K562 (cell line): ENCODE data around the gene DENND10. TPM values are rescaled to one million over a fixed set of nuclear protein-coding genes. Genes with fewer than 3 reads are reported as not detected.

ENCODE experiments used
- ATAC-seq: fragments of 200-7000 bp; cut with Tn5 transposase; 3 replicates; pipeline ENCODE4 v1.9.1; 2020; ENCODE audit warnings: moderate library complexity
- BruUV-seq: library from RNA; stranded (reverse); fragments of 400-500 nt; replicated peaks from 2 replicates; lab custom pipeline; 2021; lab: Mats Ljungman, UMichigan
- CTCF ChIA-PET: fragments of 300-600 bp; formaldehyde crosslinking; extraction: SDS; loops from one replicate; lab custom pipeline; 2021; ENCODE audit warnings: low intra/inter-chr PET ratio; lab: Yijun Ruan, JAX
- POLR2A ChIA-PET: fragments of 300-600, 350-650 bp; sonication (Branson Sonifier 250); formaldehyde crosslinking; extraction: SDS; loops from one replicate; lab custom pipeline; 2021; ENCODE audit warnings: antibody characterized with exemption, inconsistent platforms; lab: Yijun Ruan, JAX
- DNase-seq, 4 experiments: peaks; one replicate each; pipeline versions ENCODE4 v3.0.0 to v3.0.0-alpha.2; 2011 to 2018; ENCODE audit warnings: low spot score in 3 of 4, mixed read lengths in 3 of 4; ENCODE audit errors: extremely low read depth in 1 of 4
- FAIRE-seq: peaks from 2 replicates; lab custom pipeline; 2011; peaks lifted over from hg19 to GRCh38; lab: Jason Lieb, UNC
- H2AFZ ChIP-seq: 2 replicates; pipeline ENCODE4 v1.6.0; 2011; ENCODE audit warnings: low read depth, low read length, control low read depth, inconsistent platforms
- H3K27ac ChIP-seq: fragments of 200-600 bp; 3 replicates; pipeline ENCODE4 v1.8.0; 2011; ENCODE audit warnings: low read depth, mild to moderate bottlenecking, control low read depth, inconsistent platforms, low read length, moderate library complexity, mixed read lengths; ENCODE audit errors: extremely low read depth
- H3K27me3 ChIP-seq, 2 experiments: fragments of 300-600 bp in 1 of 2; 2 replicates in 1 of 2; 3 replicates in 1 of 2; pipeline versions ENCODE4 v1.6.0 to v1.8.0; 2011; ENCODE audit warnings: inconsistent platforms in 2 of 2, low read length in 2 of 2, mild to moderate bottlenecking in 1 of 2, mixed read lengths in 1 of 2, moderate library complexity in 1 of 2; ENCODE audit not compliant: control insufficient read depth in 2 of 2, insufficient read depth in 2 of 2
- H3K36me3 ChIP-seq: fragments of 300-600 bp; 3 replicates; pipeline ENCODE4 v1.8.0; 2011; ENCODE audit warnings: mild to moderate bottlenecking, low read length, inconsistent platforms; ENCODE audit not compliant: control insufficient read depth, insufficient read depth
- H3K4me1 ChIP-seq, 2 experiments: fragments of 200-600 bp in 1 of 2; replicated peaks in 1 of 2; 2 replicates in 1 of 2; 3 replicates in 1 of 2; pipeline versions ENCODE4 v1.5.1 to v1.8.0; 2011; ENCODE audit warnings: inconsistent platforms in 2 of 2, low read length in 2 of 2, mild to moderate bottlenecking in 1 of 2, mixed read lengths in 1 of 2, moderate library complexity in 1 of 2; ENCODE audit not compliant: control insufficient read depth in 2 of 2, insufficient read depth in 2 of 2
- H3K4me2 ChIP-seq: 2 replicates; pipeline ENCODE4 v1.6.1; 2011; ENCODE audit warnings: low read length, control low read depth, inconsistent platforms, mixed read lengths; ENCODE audit not compliant: insufficient read depth
- H3K4me3 ChIP-seq: fragments of 200-600 bp; sonication (generic), shearing (Covaris generic); 2 replicates; pipeline ENCODE4 v1.5.1; 2016; ENCODE audit warnings: control low read depth, inconsistent platforms
- H3K79me2 ChIP-seq: fragments of 200-600 bp; 3 replicates; pipeline ENCODE4 v1.8.0; 2011; ENCODE audit warnings: low read length, inconsistent platforms; ENCODE audit not compliant: control insufficient read depth, insufficient read depth
- H3K9ac ChIP-seq, 2 experiments: 2 replicates each; pipeline versions ENCODE4 v1.6.0 to v1.6.1; 2011; ENCODE audit warnings: low read depth in 2 of 2, low read length in 2 of 2, control low read depth in 1 of 2, inconsistent platforms in 1 of 2, mild to moderate bottlenecking in 1 of 2, mixed read lengths in 1 of 2; ENCODE audit not compliant: insufficient read depth in 1 of 2
- H3K9me1 ChIP-seq: one replicate; pipeline ENCODE4 v1.6.0; 2011; ENCODE audit warnings: inconsistent platforms, mild to moderate bottlenecking, low read length, moderate library complexity; ENCODE audit not compliant: control insufficient read depth, insufficient read depth
- H3K9me3 ChIP-seq: replicated peaks from 2 replicates; pipeline ENCODE4 v1.5.1; 2011; ENCODE audit warnings: low read depth, low read length, inconsistent platforms; ENCODE audit not compliant: control insufficient read depth, insufficient read depth
- H4K20me1 ChIP-seq: replicated peaks from 2 replicates; pipeline ENCODE4 v1.6.1; 2011; ENCODE audit warnings: low read length, inconsistent platforms, mixed read lengths; ENCODE audit not compliant: control insufficient read depth, insufficient read depth
- CAMTA2 ChIP-seq: fragments of 250-450 bp; sonication (Bioruptor Pico); conservative IDR thresholded peaks from 2 replicates; pipeline ENCODE4 v1.5.1; 2022
- GTF2E2 ChIP-seq: fragments of 200-800 bp; sonication (Bioruptor generic); IDR thresholded peaks from 2 replicates; pipeline ENCODE4 v1.6.1; 2016; ENCODE audit warnings: missing genetic modification characterization, missing compliant biosample characterization
- GTF3C2 ChIP-seq: IDR thresholded peaks from 3 replicates; pipeline ENCODE4 v1.6.1; 2011; ENCODE audit warnings: borderline replicate concordance, mild to moderate bottlenecking, moderate library complexity; ENCODE audit not compliant: insufficient read length; ENCODE audit errors: extremely low read depth
- HNRNPUL1 ChIP-seq: fragments of 200-400 bp; formaldehyde crosslinking; IDR thresholded peaks from 2 replicates; pipeline ENCODE4 v1.6.1; 2017; ENCODE audit warnings: low read length
- MYBL2 ChIP-seq, 2 experiments: fragments of 450-650 bp in 1 of 2; sonication (generic) in 1 of 2; formaldehyde crosslinking in 1 of 2; IDR thresholded peaks; 2 replicates each; pipeline versions ENCODE4 v1.6.1 to v1.8.1; 2017 to 2022; ENCODE audit warnings: borderline replicate concordance in 1 of 2, inconsistent platforms in 1 of 2, low read depth in 1 of 2, mild to moderate bottlenecking in 1 of 2, missing genetic modification reagents in 1 of 2, moderate library complexity in 1 of 2
- NEUROD1 ChIP-seq: fragments of 150-350 bp; IDR thresholded peaks from 2 replicates; pipeline ENCODE4 v1.6.1; 2014; ENCODE audit warnings: borderline replicate concordance, low read length, low read depth; ENCODE audit not compliant: partially characterized antibody
- NFRKB ChIP-seq: fragments of 450-650 bp; IDR thresholded peaks from 2 replicates; pipeline ENCODE4 v1.6.1; 2016; ENCODE audit warnings: low read depth
- STAG1 ChIP-seq: sonication (generic); formaldehyde crosslinking; IDR thresholded peaks from 2 replicates; pipeline ENCODE4 v1.5.0; 2020; ENCODE audit warnings: missing genetic modification reagents, borderline replicate concordance
- TFAM ChIP-seq: fragments of 250-450 bp; sonication (Bioruptor Pico); conservative IDR thresholded peaks from 2 replicates; pipeline ENCODE4 v1.5.0; 2021; ENCODE audit warnings: mild to moderate bottlenecking, moderate library complexity
- WGBS: fragments of 100-300 bp; shearing (Covaris generic); methylation state at CpG from one replicate; pipeline ENCODE4 v1.1.6; 2016; ENCODE audit warnings: low coverage, mixed read lengths; ENCODE audit not compliant: insufficient coverage; ENCODE audit errors: missing lambda C conversion rate; 5-methylcytosine and 5-hydroxymethylcytosine counted together
- in situ Hi-C: fragments of 300-500 bp; cut with MboI; formaldehyde crosslinking; loops from 4 replicates; pipeline ENCODE4 v1.15.0; 2018; ENCODE audit warnings: inconsistent platforms, mixed read lengths
- intact Hi-C: fragments of 100-400 bp; cut with micrococcal nuclease; formaldehyde crosslinking; loops from 2 replicates; pipeline ENCODE4 v1.14.2; 2022
- polyA plus RNA-seq, 8 experiments: library from polyadenylated mRNA; depleted of rRNA in 4 of 8; stranded (reverse) in 5 of 8; unstranded in 3 of 8; fragments of >200 nt; fragmentation: Nextera tagmentation in 2 of 8; fragmentation: Illumina TruSeq in 1 of 8; extraction: Ambion mirVana in 2 of 8; extraction: Trizol in 1 of 8; gene quantifications; 2 replicates each; pipeline versions ENCODE4 v1.2.1 to v1.2.3, GENCODE V29; 2011 to 2014; ENCODE audit warnings: inconsistent platforms in 1 of 8, missing spikeins in 1 of 8
- total RNA-seq, 7 experiments: library from RNA; depleted of rRNA in 6 of 7; stranded (reverse); fragments of >200 nt in 6 of 7; fragmentation: Illumina TruSeq in 2 of 7; extraction: Trizol in 2 of 7; gene quantifications; 2 replicates each; pipeline versions ENCODE4 v1.2.1 to v1.2.3, GENCODE V29; 2011 to 2021; ENCODE audit warnings: low replicate concordance in 1 of 7
- TF ChIP-seq, protein P1 (sequence below): fragments of 250-450 bp; sonication (Bioruptor Pico); IDR thresholded peaks from 2 replicates; pipeline ENCODE4 v1.5.0; 2021; ENCODE audit warnings: mild to moderate bottlenecking, borderline replicate concordance
- TF ChIP-seq, protein P2 (sequence below): IDR thresholded peaks from 2 replicates; pipeline ENCODE4 v1.6.1; 2011; ENCODE audit not compliant: insufficient read length; ENCODE audit errors: extremely low read depth

The DENND10 gene
- total and polyA plus RNA-seq, 9 of the 15 experiments (the other 6 are each of a cell fraction or from before 2014, with no cell fraction given): 9.4 to 20.0 (median 12.5) TPM

- no TSS peak for BruUV-seq
- no peaks in the 10 kb centered on the region for H3K9me3 ChIP-seq
- H4K20me1 ChIP-seq: no peaks in the 10 kb centered on the region
- no peaks in the 10 kb centered on the region for H3K79me2 ChIP-seq
- no peaks in the 10 kb centered on the region for H3K27me3 ChIP-seq
- in situ Hi-C loops: no loop called here
- H3K36me3 ChIP-seq: peaks cover 23% of the 10 kb centered on the region; the same call in 1 of the 3 replicates
- ChIA-PET POLR2A (no interaction called here), CTCF (no interaction called here)
- no peak for FAIRE-seq
- peaks cover 0 to 7% of the 10 kb centered on the region in 2 experiments; a peak in 2 of 5 replicates for H3K4me1 ChIP-seq
- no peak overlapping the region for H3K4me2 ChIP-seq
- H2AFZ ChIP-seq: no peak overlapping the region
- 87% methylated on average over 4 of the region's 6 CpGs for WGBS
- H3K9ac ChIP-seq: no peak overlapping the region
- no peak for TF ChIP-seq GTF2E2 (tag)
- no peak for TF ChIP-seq HNRNPUL1
- no peak for TF ChIP-seq MYBL2 (IDR thresholded peaks at IDR 0.05; ENCODE audit: low read depth)
- TF ChIP-seq MYBL2 (CRISPR knock-in tag; IDR thresholded peaks at IDR 0.05; ENCODE audit: borderline replicate concordance): no peak
- no peak for TF ChIP-seq TFAM
- TF ChIP-seq, protein P1, sequence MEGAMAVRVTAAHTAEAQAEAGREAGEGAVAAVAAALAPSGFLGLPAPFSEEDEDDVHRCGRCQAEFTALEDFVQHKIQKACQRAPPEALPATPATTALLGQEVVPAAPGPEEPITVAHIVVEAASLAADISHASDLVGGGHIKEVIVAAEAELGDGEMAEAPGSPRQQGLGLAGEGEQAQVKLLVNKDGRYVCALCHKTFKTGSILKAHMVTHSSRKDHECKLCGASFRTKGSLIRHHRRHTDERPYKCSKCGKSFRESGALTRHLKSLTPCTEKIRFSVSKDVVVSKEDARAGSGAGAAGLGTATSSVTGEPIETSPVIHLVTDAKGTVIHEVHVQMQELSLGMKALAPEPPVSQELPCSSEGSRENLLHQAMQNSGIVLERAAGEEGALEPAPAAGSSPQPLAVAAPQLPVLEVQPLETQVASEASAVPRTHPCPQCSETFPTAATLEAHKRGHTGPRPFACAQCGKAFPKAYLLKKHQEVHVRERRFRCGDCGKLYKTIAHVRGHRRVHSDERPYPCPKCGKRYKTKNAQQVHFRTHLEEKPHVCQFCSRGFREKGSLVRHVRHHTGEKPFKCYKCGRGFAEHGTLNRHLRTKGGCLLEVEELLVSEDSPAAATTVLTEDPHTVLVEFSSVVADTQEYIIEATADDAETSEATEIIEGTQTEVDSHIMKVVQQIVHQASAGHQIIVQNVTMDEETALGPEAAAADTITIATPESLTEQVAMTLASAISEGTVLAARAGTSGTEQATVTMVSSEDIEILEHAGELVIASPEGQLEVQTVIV (CRISPR knock-in tag): no peak
- no peak for TF ChIP-seq NFRKB
- no peak for TF ChIP-seq STAG1 (CRISPR knock-in tag)
- TF ChIP-seq, protein P2, sequence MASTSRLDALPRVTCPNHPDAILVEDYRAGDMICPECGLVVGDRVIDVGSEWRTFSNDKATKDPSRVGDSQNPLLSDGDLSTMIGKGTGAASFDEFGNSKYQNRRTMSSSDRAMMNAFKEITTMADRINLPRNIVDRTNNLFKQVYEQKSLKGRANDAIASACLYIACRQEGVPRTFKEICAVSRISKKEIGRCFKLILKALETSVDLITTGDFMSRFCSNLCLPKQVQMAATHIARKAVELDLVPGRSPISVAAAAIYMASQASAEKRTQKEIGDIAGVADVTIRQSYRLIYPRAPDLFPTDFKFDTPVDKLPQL: no peak
- TF ChIP-seq GTF3C2: no peak
- TF ChIP-seq NEUROD1: no peak
- TF ChIP-seq CAMTA2 (CRISPR knock-in tag): no peak
- H3K9me1 ChIP-seq: no peaks in the 10 kb centered on the region
- DNase-seq: no peak
- ATAC-seq: no peak
- intact Hi-C loops: no loop called here
- H3K4me3 ChIP-seq: no peak overlapping the region
- H3K27ac ChIP-seq: no peak overlapping the region
These were observed 12.5 kb downstream of the DENND10 start for GRCh38 chr10:119116326-119116951.
